Activated CD4-positive, CD25-positive, alpha-beta regulatory T cell treated with anti-CD3 and anti-CD28 coated beads, Interleukin-2, amount 50 U/mL, for 24 hours (primary cell): Measurements from ENCODE around the gene TLR9.

Experiments used
- ATAC-seq, 2 donors: fragments of 150-1000 bp; cut with Tn5 transposase; one replicate each; pipeline ENCODE4 v1.10.0; 2021; ENCODE audit warnings: mild to moderate bottlenecking in 1 of 2, moderate library complexity in 1 of 2

The TLR9 gene

DNA sequence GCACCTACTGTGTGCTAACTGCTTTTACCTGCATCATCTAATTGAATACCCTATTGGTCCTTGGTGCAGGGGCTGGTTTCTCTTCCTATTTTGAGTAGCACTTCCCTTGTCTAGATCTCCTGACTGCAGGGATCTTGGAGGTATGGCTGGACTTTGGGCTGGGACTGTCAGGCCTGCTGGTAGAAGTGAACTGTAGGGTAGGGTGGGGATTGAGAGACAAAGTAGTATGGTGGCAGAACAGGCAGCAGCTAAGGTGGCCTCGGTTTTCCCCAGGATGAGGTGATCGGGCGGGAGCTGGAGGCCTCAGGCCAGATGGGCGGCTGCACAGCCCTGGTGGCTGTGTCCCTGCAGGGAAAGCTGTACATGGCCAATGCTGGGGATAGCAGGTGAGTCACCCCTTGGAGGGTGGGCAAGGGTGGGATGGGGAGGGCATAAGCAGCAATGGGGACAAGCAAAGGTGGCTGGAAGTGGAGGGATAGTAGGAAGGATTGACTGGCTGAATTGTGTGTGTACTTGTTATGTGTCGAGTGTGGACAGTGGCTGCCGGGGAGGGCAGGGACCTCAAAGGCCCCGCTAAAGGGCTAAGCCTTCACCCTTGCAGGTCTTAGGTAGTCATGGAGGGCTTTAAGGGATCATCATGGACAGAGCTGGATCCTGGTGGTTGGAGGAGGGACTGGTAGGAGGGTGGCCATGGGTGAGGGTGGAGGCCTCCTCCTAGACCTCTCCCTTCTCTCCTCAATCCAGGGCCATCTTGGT, 22.1 kb upstream of the TLR9 start:
- ATAC-seq = no peak

DNA sequence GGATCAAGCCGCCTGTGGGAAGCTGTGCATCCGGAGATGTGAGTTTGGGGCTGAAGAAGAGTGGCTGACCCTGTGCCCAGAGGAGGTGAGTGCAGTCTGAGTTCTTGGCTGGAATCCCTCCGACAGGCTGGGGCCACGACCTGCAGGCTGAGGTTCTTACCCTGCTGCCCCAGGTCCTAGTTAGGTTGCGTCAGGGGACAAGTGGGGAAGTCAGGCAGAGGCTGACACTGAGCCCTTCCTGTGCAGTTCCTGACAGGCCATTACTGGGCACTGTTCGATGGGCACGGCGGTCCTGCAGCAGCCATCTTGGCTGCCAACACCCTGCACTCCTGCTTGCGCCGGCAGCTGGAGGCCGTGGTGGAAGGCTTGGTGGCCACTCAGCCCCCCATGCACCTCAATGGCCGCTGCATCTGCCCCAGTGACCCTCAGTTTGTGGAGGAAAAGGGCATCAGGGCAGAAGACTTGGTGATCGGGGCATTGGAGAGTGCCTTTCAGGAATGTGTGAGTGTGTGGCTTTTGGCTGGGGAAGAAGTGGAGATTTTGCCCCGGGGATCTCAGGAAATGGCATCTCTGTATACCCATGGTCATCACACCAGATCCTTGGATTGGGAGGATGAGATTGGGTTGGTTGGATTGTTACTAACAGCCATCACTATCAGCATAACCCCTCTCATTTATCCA, 21.4 kb upstream of the TLR9 start:
- ATAC-seq = no peak

DNA sequence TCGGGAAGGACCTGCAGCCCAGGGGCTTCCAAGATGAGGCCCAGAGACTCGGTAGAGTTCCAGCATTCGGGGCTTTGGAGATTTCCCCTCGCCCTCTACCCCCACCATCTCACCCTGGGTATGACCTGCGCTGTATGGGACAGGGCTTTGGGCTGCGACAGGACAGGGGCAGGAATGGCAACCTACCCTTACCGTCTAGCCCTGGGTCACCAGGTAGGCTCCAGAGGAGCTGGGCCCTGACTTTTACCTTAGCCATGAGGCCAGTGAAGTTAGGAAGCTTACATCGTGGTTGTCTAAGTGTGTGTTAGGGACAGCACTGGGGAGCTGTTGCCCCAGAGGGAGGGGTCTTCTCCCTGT, 20.8 kb upstream of the TLR9 start:
- peak; percentile 11 to 15 for ATAC-seq

DNA sequence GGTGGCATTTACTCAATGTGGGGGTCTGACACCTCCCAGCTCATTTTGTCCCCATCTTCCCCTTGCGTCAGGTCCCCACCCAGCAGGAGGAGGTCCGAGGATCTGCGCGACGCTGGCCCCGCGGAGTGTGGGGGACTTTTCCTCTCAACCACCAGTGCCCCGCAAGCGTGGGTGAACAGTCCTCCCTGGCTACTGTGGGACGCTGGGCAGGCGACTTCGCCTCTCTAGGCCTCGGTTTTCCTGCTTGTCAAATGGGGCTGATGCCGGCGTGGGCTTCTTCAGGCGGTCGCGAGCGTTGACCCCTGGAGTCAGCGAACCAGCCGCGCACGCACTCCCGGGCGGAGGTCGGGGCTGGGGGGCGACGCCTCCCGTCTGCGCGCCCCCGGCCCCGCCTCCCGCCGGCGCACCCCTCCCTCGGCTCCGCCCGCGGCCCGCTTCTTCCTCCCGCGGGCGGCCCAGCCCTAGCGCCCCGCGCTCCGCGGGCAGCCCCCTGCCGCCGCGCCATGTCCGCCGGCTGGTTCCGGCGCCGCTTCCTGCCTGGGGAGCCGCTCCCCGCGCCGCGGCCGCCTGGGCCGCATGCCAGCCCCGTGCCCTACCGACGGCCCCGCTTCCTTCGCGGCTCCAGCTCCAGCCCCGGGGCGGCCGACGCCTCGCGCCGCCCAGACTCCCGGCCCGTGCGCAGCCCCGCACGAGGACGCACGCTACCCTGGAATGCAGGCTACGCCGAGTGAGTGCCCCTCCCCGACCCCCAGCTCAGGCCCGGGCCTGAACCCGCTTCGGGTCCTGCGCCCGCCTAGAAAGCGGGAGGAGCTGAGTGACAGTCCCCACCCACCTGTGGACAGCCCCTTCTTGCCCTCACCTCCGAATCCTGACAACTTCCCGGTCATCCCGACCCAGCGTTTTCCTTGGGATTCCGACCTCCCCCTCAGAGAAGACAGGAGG, 20.1 kb upstream of the TLR9 start, which contains the start of gene PPM1M:
TSS of gene PPM1M (plus strand) at position 438 of the 942 bp plus-strand sequence. CDS start at position 504, 66 bp downstream.
- peak; percentile 34 to 44 for ATAC-seq

DNA sequence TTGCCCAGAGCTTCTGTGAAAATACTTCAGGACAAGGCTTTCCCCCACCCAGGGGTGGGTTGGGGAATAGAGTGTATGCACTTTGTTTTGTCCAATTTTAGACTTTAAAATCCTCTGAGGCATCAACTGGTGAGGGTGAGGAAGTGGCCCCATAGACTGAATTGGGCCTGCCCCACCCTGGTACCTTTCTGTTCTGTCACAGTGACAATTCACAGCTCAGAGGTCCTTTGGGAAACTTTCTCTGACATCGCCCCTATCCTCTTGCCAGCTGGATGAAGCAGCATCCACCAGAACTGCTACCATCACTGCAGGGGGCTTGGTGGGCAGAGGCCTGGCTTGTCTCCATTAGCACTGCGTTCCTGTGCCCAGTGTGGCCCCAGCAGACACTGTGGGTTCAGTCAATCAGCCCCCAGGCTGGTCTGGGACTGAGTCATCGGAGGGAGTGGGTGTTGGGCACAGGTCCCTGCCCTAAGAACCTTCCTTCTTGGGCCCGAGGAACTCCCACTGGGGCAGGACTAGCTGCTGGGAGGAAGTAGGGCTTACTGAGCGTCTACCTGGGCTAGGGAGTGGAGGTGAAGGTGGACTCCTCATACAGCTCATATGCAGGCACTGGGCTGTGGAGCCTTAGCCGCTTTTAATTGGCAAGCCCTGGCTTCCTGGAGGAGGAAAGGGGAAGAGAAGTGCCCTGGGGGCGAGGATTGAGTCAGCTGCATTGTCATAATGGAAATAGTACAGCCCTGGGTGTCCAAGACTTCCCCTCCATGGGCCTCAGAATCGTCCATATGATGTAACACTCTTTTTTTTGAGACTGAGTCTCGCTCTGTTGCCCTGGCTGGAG, 18.6 kb upstream of the TLR9 start:
- ATAC-seq = peak; percentile 15 to 19

DNA sequence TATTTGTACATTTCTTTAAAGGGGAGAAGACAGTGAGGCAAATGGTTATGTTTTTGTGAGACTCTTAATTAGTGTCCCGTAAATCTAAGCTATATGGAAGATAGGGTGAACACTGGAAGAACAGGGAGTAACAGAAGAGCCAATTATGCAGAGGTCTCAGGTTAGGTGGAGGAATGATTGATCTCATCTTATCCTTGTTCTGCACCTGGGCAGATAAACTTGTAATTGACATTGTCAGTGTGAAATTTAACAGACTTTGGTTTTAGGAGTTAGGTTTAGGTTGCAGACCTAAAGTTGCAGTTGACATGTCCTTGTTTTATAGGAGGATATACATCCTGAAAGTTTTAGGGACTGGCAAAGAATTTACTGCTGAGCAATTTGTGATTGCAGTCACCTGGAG, 16.6 kb upstream of the TLR9 start:
- ATAC-seq = no peak

DNA sequence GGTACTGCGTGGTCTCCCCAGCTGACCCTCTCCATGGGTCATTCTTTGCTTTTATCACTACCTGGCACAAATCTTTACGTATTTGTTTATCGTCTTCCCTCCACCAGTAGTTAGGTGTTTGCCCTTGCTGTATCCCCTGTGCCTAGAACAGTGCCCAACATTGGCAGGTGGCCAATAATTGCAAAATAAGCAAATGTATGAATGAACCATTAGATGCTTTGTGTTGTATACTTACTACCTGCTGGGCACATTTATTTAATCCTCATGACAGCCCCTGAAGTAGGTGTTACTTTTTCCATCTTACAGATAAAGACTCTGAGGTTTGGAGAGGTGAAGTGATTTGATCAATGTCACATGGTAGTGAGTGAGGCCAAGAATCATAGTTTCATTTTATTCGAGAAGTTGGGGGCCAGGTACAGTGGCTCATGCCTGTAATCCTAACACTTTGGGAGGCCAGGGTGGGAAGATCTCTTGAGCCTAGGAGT, 15.5 kb upstream of the TLR9 start:
- peak; percentile 8 to 11 for ATAC-seq

DNA sequence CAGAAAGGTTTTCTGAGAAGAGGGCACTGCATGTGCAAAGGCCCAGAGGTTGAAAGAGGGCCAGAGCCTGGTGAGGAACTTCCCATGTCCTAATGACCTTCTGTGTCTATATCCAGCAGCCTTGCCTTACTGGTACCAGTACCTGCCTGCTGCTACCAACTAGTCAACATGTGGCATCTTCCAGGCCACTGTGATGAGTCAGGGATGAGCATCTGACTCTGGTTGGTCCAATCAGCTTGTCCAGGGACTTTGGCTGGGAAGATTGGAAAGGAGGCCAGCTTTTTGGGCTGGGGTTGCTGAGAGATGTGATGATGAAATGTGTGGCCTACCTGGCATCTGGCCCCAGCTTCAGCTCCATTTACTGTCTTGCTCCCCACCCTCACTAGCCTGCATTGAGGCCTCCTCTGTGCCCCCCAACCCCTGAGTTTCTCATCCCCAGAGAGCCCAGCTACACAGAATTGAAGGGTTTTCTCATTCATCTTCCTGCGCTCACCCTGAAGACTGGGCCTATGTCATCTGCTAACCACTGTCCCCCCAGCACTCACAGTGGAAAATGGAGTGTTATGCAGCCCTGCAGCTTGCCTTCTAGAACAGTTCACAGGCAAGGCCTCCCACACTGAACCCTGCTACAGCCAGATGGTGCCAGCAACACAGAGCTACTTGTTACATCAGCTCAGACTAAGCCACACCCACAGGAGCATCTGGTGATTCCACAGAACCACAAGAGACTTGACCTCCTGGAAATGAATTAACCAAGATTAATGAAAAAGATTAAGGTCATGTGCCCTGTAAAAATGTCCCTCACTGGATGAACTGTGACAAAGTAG, 14.8 kb upstream of the TLR9 start:
- ATAC-seq = peak; percentile 36

DNA sequence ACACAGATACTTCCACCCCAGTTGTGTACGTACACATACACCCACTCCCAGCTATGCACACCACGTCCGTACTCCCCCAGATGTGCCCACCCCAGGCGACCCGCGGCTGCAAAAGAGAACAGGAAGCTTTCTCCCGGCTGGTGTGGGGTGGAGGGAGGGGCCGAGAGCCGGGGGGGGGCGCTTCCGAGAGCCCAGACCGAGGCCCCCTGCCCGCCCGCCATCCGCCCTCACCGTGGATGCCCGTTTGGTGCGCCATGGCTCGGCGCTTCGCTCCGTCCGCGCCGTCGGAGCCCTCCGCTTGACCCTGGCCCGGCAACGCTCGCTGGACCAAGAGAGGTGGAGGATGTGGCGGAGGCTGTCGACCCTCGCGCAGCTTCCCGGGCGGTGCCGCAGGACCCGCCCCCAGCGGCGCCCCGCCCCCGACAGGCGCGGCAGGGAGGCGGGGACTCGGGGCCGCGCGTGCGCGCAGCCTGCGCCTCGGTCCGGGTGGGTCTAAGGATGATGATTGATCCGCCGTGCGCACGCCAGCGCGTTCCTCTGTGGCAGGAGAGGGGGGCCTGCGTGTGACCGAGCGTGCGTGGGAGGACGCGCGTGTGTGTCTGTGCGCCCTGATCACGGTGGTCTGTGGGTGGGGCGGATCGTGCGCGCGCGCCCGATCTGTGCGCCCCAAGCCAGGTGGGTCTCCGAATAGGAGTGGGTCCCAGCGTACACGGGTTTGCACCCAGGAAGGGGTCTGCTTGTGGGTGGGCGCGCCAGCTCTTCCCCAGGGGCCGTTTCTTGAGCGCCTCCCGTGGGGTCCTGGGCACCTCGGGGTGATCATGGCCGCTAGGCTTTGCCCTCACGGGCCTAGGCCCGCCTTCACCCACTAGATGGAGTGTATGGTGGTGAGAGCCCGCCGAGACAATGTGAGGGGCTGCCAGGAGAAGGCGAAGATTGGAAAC, 13.6 kb upstream of the TLR9 start, which contains the start of gene TWF2:
TSS of gene TWF2 (minus strand) at position 398 of the 941 bp plus-strand sequence. CDS start at position 256, 142 bp downstream.
- ATAC-seq = peak; percentile 77 to 79

DNA sequence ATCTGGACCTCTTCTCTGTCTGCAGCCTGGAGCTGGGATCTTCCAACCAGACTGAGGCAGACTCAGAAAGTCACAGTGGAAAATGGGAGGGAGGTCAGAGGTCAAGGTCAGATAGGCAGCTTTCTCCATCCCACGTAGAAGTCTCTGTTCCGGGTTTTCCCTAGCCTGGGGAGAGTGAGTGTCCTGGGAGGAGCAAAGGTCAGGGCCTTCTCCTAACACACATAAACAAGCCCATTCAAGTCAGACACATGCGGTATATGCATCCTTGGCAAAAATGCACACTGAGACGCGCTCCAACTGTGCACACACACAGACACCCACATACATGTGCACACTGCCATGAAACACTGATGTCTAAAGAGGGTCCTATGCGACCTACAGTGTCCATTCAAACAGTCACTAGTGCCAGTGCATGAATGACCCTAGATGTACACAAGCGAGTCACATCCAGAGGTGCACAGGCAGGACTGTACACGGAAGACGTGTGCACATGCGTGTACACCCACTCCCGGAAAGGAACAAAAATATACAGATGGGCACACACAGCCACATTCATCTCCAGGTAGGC, 12.8 kb upstream of the TLR9 start:
- peak; percentile 0 to 1 for ATAC-seq

DNA sequence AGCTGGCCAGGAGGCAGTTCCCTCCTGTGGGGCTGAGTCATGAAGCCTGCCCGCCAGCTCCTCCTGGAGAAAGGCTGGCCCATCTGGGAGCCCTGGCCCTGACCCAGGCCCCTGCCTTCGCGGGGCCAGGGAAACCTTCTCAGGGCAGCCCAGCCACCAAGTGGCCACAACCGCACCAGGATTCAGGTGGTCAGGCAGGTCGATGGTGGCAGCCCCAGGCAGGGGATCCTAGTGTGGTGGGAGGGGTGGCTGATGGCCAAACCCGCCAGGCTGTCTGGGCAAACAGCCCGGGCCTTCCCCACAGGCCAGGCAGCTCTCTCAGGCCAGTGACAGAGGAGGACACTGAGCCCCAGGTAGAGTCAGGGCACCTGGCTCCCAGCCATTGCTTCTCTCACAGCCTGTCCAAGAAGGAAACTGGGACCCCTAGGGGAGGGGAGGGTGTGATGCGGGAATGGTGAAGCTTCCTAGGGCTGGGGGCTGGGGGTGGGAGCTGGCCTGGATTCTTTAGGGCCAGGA, 12.3 kb upstream of the TLR9 start:
- ATAC-seq = no peak

DNA sequence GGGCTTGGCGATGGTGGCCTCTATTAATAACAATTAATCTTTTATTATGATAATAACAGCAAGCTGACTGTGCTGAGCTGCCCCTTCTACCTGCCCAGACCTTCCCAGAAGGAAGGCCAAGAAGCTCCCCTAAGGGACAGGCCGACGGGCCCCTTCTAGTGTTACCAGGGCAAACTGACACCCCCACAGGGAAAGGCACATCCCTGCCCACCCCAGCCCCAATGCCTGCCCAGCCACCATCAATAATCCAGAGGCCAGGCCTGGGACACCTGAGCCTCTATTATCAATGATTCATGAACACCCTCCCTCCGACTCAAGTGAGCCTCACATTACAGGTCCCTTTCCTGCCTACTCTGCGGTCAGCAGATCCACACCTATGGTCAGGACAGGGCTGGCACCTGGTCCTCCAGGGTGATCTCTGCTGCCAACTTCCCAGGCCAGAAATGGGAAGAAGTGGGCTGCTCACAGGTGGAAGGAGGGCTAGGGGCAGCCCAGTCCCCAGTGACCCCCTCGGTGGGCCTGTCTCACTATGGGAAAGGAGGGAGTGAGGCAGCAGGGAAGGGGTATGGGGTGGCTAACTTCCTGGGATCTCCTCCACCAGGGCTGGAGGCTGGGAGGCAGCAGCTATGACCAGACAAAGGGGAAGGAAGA, 11.7 kb upstream of the TLR9 start:
- ATAC-seq = no peak

DNA sequence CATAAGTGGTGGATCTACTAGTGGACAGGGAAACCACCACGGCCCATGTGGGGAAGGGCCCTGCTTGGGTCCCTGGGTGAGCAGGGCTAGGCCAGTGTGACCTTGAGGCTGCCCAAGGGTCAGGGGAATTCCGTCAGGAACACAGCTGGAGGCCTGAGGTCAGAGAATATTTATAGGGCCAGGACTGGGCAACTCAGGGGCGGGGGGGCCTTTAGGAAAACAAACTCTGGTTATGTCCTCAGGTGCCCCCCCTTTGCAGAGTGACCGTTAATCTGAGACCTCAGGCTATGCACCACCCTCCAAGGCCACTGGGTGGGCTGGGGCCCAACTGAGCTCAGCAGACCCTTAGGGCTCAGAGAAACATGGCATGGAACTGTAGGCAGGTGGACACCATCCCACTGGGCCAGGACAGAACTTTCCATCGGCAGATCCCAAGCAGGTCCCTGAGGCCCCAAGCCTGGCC, 11.0 kb upstream of the TLR9 start:
- ATAC-seq = no peak

DNA sequence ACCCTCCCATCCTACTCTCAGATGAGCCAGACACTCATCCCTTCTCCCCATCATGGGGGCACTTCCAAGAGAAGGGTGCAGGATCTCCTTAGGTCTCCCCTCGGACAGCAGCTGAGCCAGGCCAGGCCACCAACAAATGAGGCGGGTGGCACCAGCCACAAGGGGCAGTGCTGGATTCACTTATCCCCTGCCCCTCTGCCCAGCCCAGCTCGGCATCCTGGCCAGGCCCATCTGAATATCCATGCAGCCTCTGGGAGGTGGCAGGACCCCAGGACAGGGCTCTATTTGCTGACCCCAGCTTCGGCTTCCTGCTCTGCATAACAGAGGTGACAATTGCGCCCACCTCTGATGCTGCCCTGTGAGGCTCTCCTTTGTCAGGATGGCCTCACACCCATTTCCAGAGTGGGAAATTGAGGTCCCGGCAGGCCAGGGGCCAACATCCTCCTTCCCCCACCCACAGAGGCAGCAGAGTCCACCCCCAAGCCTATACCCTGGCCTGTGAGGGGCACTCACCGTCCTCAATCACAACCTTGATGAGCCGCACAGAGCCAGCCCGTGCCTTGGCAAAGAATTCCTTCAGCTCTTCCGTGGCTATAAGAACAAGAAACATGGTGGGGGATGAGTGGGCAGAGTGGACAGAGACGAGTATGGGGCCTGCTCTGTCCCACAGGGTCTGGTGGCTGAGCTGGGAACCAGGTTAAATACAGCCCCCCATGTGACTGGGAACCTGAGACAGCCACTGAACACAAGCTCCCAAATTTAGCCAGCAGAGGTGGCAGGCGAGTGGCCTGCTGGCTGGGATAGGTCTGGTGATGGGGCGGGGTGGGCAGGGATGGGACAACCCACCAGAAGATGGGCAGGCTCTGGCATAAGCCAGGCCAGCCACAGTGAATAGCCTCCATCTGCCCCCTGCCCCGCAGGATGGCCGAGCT, 9.3 kb upstream of the TLR9 start:
- ATAC-seq = no peak

DNA sequence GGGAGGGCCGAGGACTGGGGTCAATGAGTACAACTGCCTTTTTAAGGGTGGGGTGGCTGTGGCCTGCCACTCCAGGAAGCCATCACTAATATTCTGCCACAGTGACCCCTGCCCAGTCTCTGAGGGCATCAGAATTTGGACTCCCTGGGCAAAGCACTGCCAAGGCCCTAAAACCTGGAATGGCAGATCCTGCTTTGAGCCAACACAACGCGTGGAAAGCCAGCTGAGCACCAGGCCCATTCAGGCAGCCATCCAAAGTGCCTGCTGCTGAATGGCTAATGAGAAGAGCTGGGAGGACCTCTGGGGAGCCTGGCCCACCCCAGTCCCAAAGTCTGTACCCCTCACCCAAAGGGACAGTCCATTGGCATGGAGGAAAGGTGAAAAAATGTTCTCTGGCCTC, 8.5 kb upstream of the TLR9 start:
- no peak for ATAC-seq

DNA sequence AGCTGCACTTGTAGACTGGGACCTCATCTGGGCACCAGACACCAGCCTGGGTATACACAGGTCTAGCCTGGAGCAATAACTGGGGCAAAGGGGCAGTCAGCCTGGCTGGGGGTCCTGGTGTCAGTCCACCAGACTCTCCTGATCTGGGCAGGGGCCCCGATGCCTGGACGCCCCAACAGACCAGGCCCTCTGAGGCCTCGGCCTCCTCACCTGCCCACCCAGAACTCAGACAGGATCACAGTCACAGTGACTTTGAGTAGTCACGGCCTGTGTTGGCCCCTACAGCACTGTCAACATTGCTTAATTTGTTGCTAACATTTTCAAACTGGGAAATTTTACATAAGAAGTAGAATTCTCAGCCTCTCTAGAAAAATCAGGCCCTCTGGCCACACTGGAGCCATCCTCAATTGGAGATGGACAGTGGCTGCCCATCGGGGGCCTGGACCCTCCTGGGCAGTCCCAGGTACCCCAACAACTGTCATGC, 7.7 kb upstream of the TLR9 start:
- no peak for ATAC-seq
